GM12892 (cell line): ENCODE data around the gene SMOC1.

Experiments used
- POLR2A ChIP-seq: IDR thresholded peaks from 2 replicates; pipeline ENCODE4 v1.6.1; 2011; ENCODE audit warnings: low read depth, low read length, control low read depth
- POLR2AphosphoS5 ChIP-seq: IDR thresholded peaks from 2 replicates; pipeline ENCODE4 v1.6.1; 2011; ENCODE audit warnings: low read depth, low read length, control low read depth
- TAF1 ChIP-seq: IDR thresholded peaks from 2 replicates; pipeline ENCODE4 v1.6.1; 2011; ENCODE audit warnings: low read depth, mild to moderate bottlenecking, control low read depth, low read length, borderline replicate concordance

- TF ChIP-seq POLR2A (no peak), POLR2AphosphoS5 (no peak), TAF1 (no peak)
These were observed 41.8 kb downstream of the SMOC1 start for GRCh38 chr14:69921052-69921451.
